SK-N-SH (cell line): ENCODE results near the gene BAK1.
"Not testable (repeated sequence)": the region's sequence is repeated elsewhere in the genome, so short reads cannot be mapped to it uniquely, and the experiment has no call there.

Experiments used
- EP300 ChIP-seq, 2 experiments: IDR thresholded peaks; 2 replicates each; pipeline versions ENCODE4 v1.4.0 to v1.6.1; 2012; ENCODE audit warnings: borderline replicate concordance in 1 of 2, low read depth in 1 of 2, low read length in 1 of 2
- EZH2phosphoT487 ChIP-seq: fragments of 200-600 bp; sonication (generic); IDR thresholded peaks from 2 replicates; pipeline ENCODE4 v1.6.1; 2017; ENCODE audit warnings: low read depth, mixed run types, mild to moderate bottlenecking, antibody characterized with exemption, moderate library complexity, borderline replicate concordance
- POLR2AphosphoS5 ChIP-seq: IDR thresholded peaks from 2 replicates; pipeline ENCODE4 v1.6.1; 2012; ENCODE audit warnings: low read depth, low read length
- RAD21 ChIP-seq: IDR thresholded peaks from 2 replicates; pipeline ENCODE4 v1.6.1; 2012; ENCODE audit warnings: mild to moderate bottlenecking, low read length
- TAF1 ChIP-seq: IDR thresholded peaks from 2 replicates; pipeline ENCODE4 v1.6.1; 2012; ENCODE audit warnings: low read depth, mild to moderate bottlenecking, low read length, moderate library complexity, borderline replicate concordance
- TF ChIP-seq, protein P1 (sequence below): IDR thresholded peaks from 2 replicates; pipeline ENCODE4 v1.4.0; 2012; ENCODE audit warnings: low read depth
- TF ChIP-seq, protein P2 (sequence below): fragments of 200-600 bp; sonication (generic); IDR thresholded peaks from 2 replicates; pipeline ENCODE4 v1.6.1; 2017; ENCODE audit warnings: antibody characterized with exemption, mild to moderate bottlenecking, moderate library complexity
- TF ChIP-seq, protein P3 (sequence below): IDR thresholded peaks from 2 replicates; pipeline ENCODE4 v1.4.0; 2012; ENCODE audit warnings: low read depth, borderline replicate concordance
- TF ChIP-seq, protein P4 (sequence below): IDR thresholded peaks from 2 replicates; pipeline ENCODE4 v1.4.0; 2012; ENCODE audit warnings: low read depth, borderline replicate concordance

DNA sequence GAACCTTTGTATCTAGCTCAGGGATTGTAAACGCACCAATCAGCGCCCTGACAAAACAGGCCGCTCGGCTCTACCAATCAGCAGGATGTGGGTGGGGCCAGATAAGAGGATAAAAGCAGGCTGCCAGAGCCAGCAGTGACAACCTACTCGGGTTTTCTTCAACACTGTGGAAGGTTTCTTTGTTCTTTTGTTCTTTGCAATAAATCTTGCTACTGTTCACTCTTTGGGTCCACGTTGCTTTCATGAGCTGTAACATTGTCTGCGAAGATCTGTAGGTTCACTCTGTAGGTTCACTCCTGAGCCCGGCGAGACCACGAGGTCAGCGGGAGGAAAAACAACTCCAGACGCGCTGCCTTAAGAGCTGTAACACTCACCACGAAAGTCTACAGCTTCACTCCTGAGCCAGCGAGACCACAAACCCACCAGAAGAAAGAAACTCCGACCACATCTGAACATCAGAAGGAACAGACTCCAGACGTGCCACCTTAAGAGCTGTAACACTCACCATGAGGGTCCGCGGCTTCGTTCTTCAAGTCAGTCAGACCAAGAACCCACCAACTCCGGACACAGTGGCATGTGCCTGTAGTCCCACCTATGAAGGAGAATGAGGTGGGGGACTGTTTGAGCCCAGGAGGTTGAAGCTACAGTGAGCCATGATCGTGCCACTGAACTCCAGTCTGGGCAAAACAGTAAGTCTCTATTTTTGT, 46.8 kb downstream of the BAK1 start:
- TF ChIP-seq, protein P1, sequence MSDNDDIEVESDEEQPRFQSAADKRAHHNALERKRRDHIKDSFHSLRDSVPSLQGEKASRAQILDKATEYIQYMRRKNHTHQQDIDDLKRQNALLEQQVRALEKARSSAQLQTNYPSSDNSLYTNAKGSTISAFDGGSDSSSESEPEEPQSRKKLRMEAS, result not testable (repeated sequence)
- TF ChIP-seq, protein P2, sequence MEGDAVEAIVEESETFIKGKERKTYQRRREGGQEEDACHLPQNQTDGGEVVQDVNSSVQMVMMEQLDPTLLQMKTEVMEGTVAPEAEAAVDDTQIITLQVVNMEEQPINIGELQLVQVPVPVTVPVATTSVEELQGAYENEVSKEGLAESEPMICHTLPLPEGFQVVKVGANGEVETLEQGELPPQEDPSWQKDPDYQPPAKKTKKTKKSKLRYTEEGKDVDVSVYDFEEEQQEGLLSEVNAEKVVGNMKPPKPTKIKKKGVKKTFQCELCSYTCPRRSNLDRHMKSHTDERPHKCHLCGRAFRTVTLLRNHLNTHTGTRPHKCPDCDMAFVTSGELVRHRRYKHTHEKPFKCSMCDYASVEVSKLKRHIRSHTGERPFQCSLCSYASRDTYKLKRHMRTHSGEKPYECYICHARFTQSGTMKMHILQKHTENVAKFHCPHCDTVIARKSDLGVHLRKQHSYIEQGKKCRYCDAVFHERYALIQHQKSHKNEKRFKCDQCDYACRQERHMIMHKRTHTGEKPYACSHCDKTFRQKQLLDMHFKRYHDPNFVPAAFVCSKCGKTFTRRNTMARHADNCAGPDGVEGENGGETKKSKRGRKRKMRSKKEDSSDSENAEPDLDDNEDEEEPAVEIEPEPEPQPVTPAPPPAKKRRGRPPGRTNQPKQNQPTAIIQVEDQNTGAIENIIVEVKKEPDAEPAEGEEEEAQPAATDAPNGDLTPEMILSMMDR, result not testable (repeated sequence)
- not testable (repeated sequence) for TF ChIP-seq TAF1; POLR2AphosphoS5; EP300 (IDR thresholded peaks at IDR 0.05; ENCODE audit: borderline replicate concordance in 1 of 2, low read depth in 1 of 2, low read length in 1 of 2); RAD21; EZH2phosphoT487
- TF ChIP-seq, protein P3, sequence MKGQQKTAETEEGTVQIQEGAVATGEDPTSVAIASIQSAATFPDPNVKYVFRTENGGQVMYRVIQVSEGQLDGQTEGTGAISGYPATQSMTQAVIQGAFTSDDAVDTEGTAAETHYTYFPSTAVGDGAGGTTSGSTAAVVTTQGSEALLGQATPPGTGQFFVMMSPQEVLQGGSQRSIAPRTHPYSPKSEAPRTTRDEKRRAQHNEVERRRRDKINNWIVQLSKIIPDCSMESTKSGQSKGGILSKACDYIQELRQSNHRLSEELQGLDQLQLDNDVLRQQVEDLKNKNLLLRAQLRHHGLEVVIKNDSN, result not testable (repeated sequence)
- TF ChIP-seq, protein P4, sequence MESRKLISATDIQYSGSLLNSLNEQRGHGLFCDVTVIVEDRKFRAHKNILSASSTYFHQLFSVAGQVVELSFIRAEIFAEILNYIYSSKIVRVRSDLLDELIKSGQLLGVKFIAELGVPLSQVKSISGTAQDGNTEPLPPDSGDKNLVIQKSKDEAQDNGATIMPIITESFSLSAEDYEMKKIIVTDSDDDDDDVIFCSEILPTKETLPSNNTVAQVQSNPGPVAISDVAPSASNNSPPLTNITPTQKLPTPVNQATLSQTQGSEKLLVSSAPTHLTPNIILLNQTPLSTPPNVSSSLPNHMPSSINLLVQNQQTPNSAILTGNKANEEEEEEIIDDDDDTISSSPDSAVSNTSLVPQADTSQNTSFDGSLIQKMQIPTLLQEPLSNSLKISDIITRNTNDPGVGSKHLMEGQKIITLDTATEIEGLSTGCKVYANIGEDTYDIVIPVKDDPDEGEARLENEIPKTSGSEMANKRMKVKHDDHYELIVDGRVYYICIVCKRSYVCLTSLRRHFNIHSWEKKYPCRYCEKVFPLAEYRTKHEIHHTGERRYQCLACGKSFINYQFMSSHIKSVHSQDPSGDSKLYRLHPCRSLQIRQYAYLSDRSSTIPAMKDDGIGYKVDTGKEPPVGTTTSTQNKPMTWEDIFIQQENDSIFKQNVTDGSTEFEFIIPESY, result not testable (repeated sequence)
